GM19468 (cell line): ENCODE measurements around the gene CAPZA1.

ENCODE experiments used
- ATAC-seq: cut with Tn5 transposase; IDR thresholded peaks from one replicate; pipeline ENCODE4 v1.9.1; 2021; ENCODE audit warnings: mild to moderate bottlenecking, moderate library complexity, moderate number of reproducible peaks; ENCODE audit not compliant: unreplicated experiment; ENCODE audit errors: extremely low read depth

CAPZA1 gene

GRCh38 chr1:112674986-112675727 lies 55.5 kb downstream of the CAPZA1 start:
- ATAC-seq, result no peak

- ATAC-seq, result no peak
Observed at GRCh38 chr1:112675728-112676381, 56.2 kb downstream of the CAPZA1 start.

- no peak for ATAC-seq
Observed at GRCh38 chr1:112676543-112676942, 56.9 kb downstream of the CAPZA1 start.

- ATAC-seq, result no peak
Observed at GRCh38 chr1:112677501-112677900, 57.9 kb downstream of the CAPZA1 start.

- no peak for ATAC-seq
Observed at GRCh38 chr1:112678605-112679004, 59.0 kb downstream of the CAPZA1 start.

- ATAC-seq, result no peak
Observed at GRCh38 chr1:112685913-112686312, 66.3 kb downstream of the CAPZA1 start.

- ATAC-seq, result no peak
Observed at GRCh38 chr1:112686417-112686816, 66.8 kb downstream of the CAPZA1 start.

- ATAC-seq, result no peak
Observed at GRCh38 chr1:112686835-112687234, 67.2 kb downstream of the CAPZA1 start.

- no peak for ATAC-seq
Observed at GRCh38 chr1:112687361-112687760, 67.7 kb downstream of the CAPZA1 start.

- no peak for ATAC-seq
Observed at GRCh38 chr1:112687785-112688496, 68.3 kb downstream of the CAPZA1 start.

GRCh38 chr1:112688781-112689193 lies 69.2 kb downstream of the CAPZA1 start:
- ATAC-seq, result no peak

GRCh38 chr1:112689196-112689841 lies 69.7 kb downstream of the CAPZA1 start:
- ATAC-seq, result no peak

- no peak for ATAC-seq
Observed at GRCh38 chr1:112689842-112690237, 70.2 kb downstream of the CAPZA1 start.

- no peak for ATAC-seq
Observed at GRCh38 chr1:112692681-112693080, 73.0 kb downstream of the CAPZA1 start.

- ATAC-seq, result no peak
Observed at GRCh38 chr1:112693821-112694220, 74.2 kb downstream of the CAPZA1 start.

GRCh38 chr1:112694363-112694929 lies 74.8 kb downstream of the CAPZA1 start:
- no peak for ATAC-seq

GRCh38 chr1:112695276-112695675 lies 75.6 kb downstream of the CAPZA1 start:
- no peak for ATAC-seq

GRCh38 chr1:112696578-112697314 lies 77.1 kb downstream of the CAPZA1 start:
- no peak for ATAC-seq

GRCh38 chr1:112697781-112698201 lies 78.2 kb downstream of the CAPZA1 start:
- no peak for ATAC-seq
